Tibial nerve (tissue), 3 donors: Measurements from ENCODE around the gene TRAPPC6A.

Experiments used
- CTCF ChIP-seq, 5 experiments: fragments of 200-600 bp in 3 of 5; fragments of 450-650 bp in 2 of 5; sonication (generic) in 3 of 5; IDR thresholded peaks; one replicate each; pipeline ENCODE4 v1.5.1; 2016 to 2019; ENCODE audit warnings: antibody characterized with exemption in 5 of 5, mild to moderate bottlenecking in 3 of 5, moderate library complexity in 2 of 5
- POLR2A ChIP-seq, 2 donors: fragments of 450-650 bp; IDR thresholded peaks; one replicate each; pipeline ENCODE4 v1.6.1; 2017; ENCODE audit warnings: antibody characterized with exemption in 2 of 2, mild to moderate bottlenecking in 2 of 2, moderate library complexity in 2 of 2

DNA sequence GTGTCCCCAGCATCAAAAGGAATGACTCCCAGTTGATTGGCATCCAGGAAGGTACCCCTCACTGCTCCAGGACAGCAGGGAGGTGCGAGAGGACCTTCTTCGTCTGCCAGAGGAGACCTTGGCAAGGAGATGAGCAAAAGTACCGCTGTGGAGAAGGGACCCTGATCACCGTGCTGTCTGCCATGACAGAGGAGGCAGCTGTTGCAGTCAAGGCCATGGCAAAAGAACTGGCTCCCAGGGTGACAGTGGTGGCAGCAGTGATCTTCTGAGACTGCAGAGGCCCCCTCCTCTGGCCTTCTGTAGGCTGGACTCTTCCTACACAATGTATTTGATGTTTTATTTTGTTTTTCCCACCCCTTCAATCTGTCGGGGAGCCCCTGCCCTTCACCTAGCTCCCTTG is 49.2 kb downstream of the TRAPPC6A start:
- TF ChIP-seq CTCF (IDR thresholded peaks at IDR 0.05), result no peak
- TF ChIP-seq POLR2A (IDR thresholded peaks at IDR 0.05), result no peak
